Gastroesophageal sphincter (tissue), 4 donors: ENCODE data around the gene ARHGAP5. TPM values are rescaled to one million over a fixed set of nuclear protein-coding genes. Genes with fewer than 3 reads are reported as not detected.

Experiments used
- ATAC-seq: fragments of 150-250 bp; one replicate; pipeline ENCODE4 v1.9.1; 2016; ENCODE audit warnings: mild to moderate bottlenecking, moderate library complexity
- H3K27ac ChIP-seq, 4 donors: fragments of 200-600 bp; sonication (generic) in 3 of 4; 1 replicate in 3 of 4; 2 replicates in 1 of 4; pipeline ENCODE4 v1.5.1; 2016 to 2019
- H3K27me3 ChIP-seq: fragments of 200-600 bp; sonication (generic); one replicate; pipeline ENCODE4 v1.5.1; 2019
- H3K36me3 ChIP-seq, 2 donors: fragments of 200-600 bp; sonication (generic); one replicate each; pipeline ENCODE4 v1.5.1; 2019; ENCODE audit warnings: control low read depth in 1 of 2
- H3K4me1 ChIP-seq, 3 donors: fragments of 200-600 bp; sonication (generic); 1 replicate in 2 of 3; 2 replicates in 1 of 3; pipeline ENCODE4 v1.5.1; 2016 to 2019; ENCODE audit warnings: control low read depth in 2 of 3
- H3K4me3 ChIP-seq, 2 donors: fragments of 200-600 bp; sonication (generic); one replicate each; pipeline ENCODE4 v1.5.1; 2019; ENCODE audit warnings: mild to moderate bottlenecking in 1 of 2, moderate library complexity in 1 of 2
- H3K9me3 ChIP-seq, 3 donors: fragments of 200-600 bp; sonication (generic); one replicate each; pipeline ENCODE4 v1.5.1; 2017 to 2019; ENCODE audit warnings: control low read depth in 2 of 3
- EP300 ChIP-seq: sonication (generic); formaldehyde crosslinking; IDR thresholded peaks from one replicate; pipeline ENCODE4 v1.6.1; 2017; ENCODE audit warnings: antibody characterized with exemption, mild to moderate bottlenecking
- POLR2A ChIP-seq, 2 donors: fragments of 450-650 bp; IDR thresholded peaks; one replicate each; pipeline ENCODE4 v1.6.1; 2017; ENCODE audit warnings: antibody characterized with exemption in 2 of 2, mild to moderate bottlenecking in 2 of 2, moderate library complexity in 1 of 2
- POLR2AphosphoS5 ChIP-seq: sonication (generic); formaldehyde crosslinking; IDR thresholded peaks from one replicate; pipeline ENCODE4 v1.6.1; 2017; ENCODE audit warnings: antibody characterized with exemption
- WGBS, 2 donors: methylation state at CpG; one replicate each; pipeline ENCODE4 v1.1.5; 2018; ENCODE audit warnings: low coverage in 1 of 2; 5-methylcytosine and 5-hydroxymethylcytosine counted together
- total RNA-seq, 4 donors: library from RNA; depleted of rRNA; stranded (reverse); fragments of >200 nt; gene quantifications; one replicate each; pipeline ENCODE4 v1.1.0, GENCODE V29; 2016
- TF ChIP-seq, protein P1 (sequence below), 4 experiments: fragments of 200-600 bp in 2 of 4; fragments of 450-650 bp in 2 of 4; sonication (generic) in 1 of 4; IDR thresholded peaks; one replicate each; pipeline ENCODE4 v1.5.1; 2017 to 2019; ENCODE audit warnings: antibody characterized with exemption in 4 of 4, mild to moderate bottlenecking in 2 of 4, moderate library complexity in 2 of 4

Gene ARHGAP5
- total RNA-seq, 4 donors from 2014 or later = 196 to 265 (median 239) TPM

DNA sequence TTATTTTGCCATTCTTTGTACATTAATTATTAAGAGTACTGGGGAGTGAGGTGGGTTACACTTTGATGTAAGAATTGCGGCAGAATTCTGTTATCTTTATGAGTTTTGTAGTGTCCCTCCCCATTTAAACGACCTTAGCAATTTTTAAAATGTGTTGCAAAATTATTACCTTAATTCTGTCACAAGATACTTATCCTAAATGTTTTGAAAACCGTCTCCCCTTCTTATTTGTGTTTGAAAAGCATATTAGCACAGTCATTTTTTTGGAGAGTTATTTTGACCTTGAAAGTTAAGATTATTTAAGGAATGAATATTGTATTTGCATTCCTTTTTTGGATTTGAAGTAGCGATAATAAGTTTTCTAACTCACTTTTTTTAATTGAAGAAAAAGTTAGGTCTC lies 2.2 kb downstream of the ARHGAP5 start:
- Histone ChIP-seq H3K27me3 (no peaks in the 10 kb centered on the region), H3K36me3 (no peaks in the 10 kb centered on the region), H3K9me3 (no peaks in the 10 kb centered on the region), H3K4me1 (peaks cover 5 to 74% (median 12%) of the 10 kb centered on the region in 3 donors), H3K27ac (peak overlapping the region in 3 of 4 donors; percentile 96 to 100 (median 99)), H3K4me3 (peak overlapping the region; percentile 96 to 98)
- no peak for ATAC-seq
- TF ChIP-seq POLR2AphosphoS5 = no peak
- TF ChIP-seq, protein P1, sequence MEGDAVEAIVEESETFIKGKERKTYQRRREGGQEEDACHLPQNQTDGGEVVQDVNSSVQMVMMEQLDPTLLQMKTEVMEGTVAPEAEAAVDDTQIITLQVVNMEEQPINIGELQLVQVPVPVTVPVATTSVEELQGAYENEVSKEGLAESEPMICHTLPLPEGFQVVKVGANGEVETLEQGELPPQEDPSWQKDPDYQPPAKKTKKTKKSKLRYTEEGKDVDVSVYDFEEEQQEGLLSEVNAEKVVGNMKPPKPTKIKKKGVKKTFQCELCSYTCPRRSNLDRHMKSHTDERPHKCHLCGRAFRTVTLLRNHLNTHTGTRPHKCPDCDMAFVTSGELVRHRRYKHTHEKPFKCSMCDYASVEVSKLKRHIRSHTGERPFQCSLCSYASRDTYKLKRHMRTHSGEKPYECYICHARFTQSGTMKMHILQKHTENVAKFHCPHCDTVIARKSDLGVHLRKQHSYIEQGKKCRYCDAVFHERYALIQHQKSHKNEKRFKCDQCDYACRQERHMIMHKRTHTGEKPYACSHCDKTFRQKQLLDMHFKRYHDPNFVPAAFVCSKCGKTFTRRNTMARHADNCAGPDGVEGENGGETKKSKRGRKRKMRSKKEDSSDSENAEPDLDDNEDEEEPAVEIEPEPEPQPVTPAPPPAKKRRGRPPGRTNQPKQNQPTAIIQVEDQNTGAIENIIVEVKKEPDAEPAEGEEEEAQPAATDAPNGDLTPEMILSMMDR (IDR thresholded peaks at IDR 0.05) = no peak
- TF ChIP-seq EP300 = no peak
- no peak for TF ChIP-seq POLR2A (IDR thresholded peaks at IDR 0.05)
- 36 to 57% methylated on average over 4 of the region's 4 CpGs for WGBS, 2 donors

DNA sequence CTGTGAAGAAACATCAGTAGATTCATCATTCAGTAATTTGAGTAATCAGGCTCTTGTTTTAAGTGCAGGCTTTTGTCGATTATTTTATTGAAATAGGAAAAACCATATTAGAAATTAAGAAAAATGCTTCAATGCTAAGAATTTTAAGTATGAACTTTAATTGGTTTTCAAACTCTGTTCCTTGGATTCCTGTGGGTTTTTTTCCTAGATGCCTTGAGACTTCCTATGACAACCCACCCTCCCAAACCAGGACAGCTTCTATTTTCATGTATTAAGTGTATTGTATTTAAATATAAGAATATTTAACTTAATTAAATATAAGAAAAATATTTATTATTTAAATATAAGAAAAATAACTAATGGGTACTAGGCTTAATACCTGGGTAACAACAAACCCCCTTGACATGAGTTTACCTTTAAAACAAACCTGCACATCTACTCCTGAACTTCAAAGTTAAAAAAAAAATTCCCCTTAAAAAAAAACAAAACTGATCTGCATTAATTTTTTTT lies 3.0 kb downstream of the ARHGAP5 start:
- Histone ChIP-seq H3K27me3 (no peaks in the 10 kb centered on the region), H3K27ac (no peak overlapping the region), H3K36me3 (no peaks in the 10 kb centered on the region), H3K9me3 (no peaks in the 10 kb centered on the region), H3K4me3 (peak overlapping the region in 1 of 2 donors; percentile 96), H3K4me1 (peaks cover 5 to 73% (median 6%) of the 10 kb centered on the region in 3 donors)
- no peak for ATAC-seq
- 50 to 83% methylated on average over 1 of the region's 1 CpG for WGBS, 2 donors
- no peak for TF ChIP-seq POLR2A (IDR thresholded peaks at IDR 0.05)
- TF ChIP-seq, protein P1 (IDR thresholded peaks at IDR 0.05) = no peak
- TF ChIP-seq POLR2AphosphoS5 = no peak
- no peak for TF ChIP-seq EP300

DNA sequence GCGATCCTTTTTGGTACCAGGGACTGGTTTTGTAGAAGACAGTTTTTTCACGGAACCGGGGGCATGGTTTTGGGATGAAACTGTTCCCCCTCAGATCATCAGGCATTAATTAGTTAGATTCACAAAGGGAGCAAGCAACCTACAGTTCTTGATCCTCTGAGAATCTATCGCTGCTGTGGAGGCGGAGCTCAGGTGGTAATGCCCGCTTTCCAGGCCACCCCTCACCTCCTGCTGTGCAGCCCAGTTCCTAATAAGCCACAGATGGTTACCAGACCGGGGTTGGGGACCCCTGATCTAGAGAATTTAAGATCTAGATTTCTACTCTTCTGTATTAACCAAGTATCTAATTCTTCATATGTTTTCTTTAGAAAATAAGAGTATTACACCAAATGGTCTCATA lies 4.8 kb downstream of the ARHGAP5 start:
- 89 to 94% methylated on average over 3 to 5 of the region's 7 CpGs for WGBS, 2 donors

DNA sequence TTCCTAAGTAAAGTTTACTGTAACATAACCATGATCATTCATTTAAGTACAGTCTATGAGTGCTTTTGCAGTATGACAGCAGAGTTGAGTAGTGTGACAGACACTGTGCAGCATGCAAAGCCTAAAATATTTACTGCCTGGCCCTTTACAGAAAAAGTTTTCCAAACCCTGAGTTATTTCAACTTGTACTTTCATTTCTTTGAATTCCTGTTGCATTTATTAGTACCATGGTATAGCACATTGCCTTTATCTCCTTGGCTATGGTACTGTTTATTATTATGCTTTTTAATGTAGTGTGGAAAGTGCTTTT lies 6.2 kb downstream of the ARHGAP5 start:
- Histone ChIP-seq H3K27me3 (no peaks in the 10 kb centered on the region), H3K27ac (no peak overlapping the region), H3K9me3 (no peaks in the 10 kb centered on the region), H3K4me3 (no peak overlapping the region), H3K4me1 (peaks cover 8 to 95% (median 13%) of the 10 kb centered on the region in 3 donors), H3K36me3 (no peaks in the 10 kb centered on the region)
- TF ChIP-seq, protein P1 (IDR thresholded peaks at IDR 0.05) = no peak
- TF ChIP-seq POLR2A (IDR thresholded peaks at IDR 0.05) (no peak), EP300 (no peak), POLR2AphosphoS5 (no peak)
- ATAC-seq = no peak

More for the DNA sequence above, 4.8 kb downstream of the ARHGAP5 start:
- ATAC-seq = no peak
- TF ChIP-seq POLR2AphosphoS5 = no peak
- no peak for TF ChIP-seq POLR2A (IDR thresholded peaks at IDR 0.05)
- TF ChIP-seq, protein P1 (IDR thresholded peaks at IDR 0.05) = no peak
- no peak for TF ChIP-seq EP300
- Histone ChIP-seq H3K4me3 (no peak overlapping the region), H3K27me3 (no peaks in the 10 kb centered on the region), H3K36me3 (no peaks in the 10 kb centered on the region), H3K4me1 (peaks cover 5 to 82% (median 11%) of the 10 kb centered on the region in 3 donors), H3K9me3 (no peaks in the 10 kb centered on the region), H3K27ac (no peak overlapping the region)

DNA sequence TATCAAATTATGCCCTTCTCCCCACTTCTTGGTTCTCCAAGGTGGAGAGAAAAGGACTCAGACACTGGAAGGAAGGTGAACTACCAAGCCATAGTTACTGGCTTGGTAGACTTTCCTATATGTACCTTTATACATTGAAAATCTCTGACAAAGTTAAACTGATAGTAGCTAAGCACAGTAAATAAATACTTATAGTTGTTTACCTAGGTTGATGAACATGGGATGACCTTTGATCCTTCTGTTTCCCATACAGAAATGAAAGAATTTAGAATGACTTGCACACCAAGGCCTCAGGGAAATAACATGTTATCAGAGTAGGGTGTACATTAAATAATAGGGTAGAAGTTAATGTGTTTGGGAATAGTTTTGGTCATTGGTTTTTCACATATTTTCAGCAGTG lies 6.7 kb downstream of the ARHGAP5 start:
- H3K9me3 ChIP-seq = no peaks in the 10 kb centered on the region
- H3K27me3 ChIP-seq = no peaks in the 10 kb centered on the region
- no peak for ATAC-seq
- peaks cover 8 to 95% (median 13%) of the 10 kb centered on the region in 3 donors for H3K4me1 ChIP-seq
- H3K36me3 ChIP-seq = no peaks in the 10 kb centered on the region
- TF ChIP-seq POLR2A (IDR thresholded peaks at IDR 0.05) (no peak), EP300 (no peak), POLR2AphosphoS5 (no peak)
- TF ChIP-seq, protein P1 (IDR thresholded peaks at IDR 0.05) = no peak
- H3K4me3 ChIP-seq = no peak overlapping the region
- no peak overlapping the region for H3K27ac ChIP-seq
